Measurements from ENCODE around the gene DUSP22.

The DUSP22 gene

DNA sequence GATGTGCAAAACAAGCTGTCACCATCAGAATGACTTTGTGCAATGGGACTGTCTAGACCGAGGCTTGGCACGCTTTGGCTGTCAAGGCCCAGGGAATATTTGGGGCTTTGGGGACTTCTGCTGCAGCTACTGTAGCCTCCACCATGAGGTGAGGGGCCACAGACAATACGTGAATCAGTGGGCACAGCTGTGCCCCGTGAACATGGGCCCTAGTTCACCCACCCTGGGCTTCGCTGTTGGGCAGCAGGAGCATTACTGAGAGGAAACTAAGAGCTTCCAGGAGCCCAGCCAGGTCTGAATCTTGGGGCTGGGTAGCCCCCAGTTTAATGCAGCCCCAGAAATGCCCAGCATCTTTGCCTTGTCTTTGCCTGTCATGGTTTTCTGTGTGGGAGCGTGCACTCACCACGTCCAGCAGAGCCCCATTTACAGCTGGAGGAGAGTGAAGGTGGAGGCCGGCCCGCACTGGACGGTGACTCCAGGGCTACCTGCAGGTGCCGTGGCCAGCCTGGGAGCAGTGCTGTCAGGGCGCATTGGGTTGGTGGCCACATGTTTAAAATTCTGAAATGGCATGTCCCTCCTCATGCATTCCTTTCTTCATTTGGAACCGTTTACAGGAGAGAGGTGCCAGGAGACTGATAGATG lies 34.7 kb downstream of the DUSP22 start:
- DNase-seq = no peak

DNA sequence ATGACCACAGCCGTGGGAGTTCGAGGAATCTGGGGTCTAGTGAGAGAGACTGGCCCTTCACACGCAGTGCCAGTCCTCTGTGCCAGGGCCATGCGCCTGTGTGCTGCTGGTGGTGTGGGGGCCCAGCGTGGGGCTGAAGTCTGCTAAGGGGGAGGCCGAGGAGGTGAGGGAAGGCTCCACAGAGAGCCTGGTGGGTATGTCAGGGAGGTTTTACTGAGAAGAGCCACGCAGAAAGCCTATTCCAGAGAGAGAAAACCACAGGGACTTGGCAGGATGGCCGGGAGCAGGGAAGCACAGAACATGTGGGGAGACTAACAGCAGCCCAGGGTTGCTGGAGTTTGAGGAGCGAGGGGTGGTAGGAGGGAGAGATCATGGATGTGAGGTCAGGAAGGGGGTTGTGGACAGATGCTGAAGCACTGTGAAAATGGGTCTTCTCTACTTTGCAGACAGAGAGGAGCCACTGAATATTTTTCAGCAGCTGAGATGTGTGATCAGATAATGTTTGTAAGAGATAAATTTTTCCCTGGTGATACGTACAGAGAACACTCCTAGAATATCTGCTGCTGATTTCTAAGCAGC lies 35.3 kb downstream of the DUSP22 start:
- DNase-seq = no peak

DNA sequence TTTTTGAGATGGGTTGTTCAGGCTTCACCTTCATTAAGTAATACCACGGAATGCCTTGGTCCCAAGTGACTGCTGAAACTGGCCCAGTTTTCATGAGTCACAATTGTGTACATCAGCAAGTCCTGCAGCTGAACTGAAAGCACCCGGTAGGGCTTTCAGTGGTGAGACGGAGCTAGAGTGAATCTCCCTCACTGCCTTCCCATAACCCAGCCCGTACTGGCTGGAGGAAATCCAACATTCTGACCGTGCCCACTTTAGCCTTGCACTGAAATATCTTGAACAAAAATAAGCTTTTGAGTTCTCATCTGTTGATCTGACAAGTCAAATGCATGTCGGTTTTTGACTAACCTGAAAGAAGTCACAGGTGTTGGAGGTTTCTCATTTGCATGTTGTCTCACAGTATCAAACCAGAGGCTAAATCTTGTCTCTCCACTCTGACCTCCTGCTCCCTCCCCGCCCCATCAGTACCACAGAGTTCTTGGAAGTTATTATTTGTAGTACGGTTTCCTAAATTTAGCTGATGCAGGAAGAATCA lies 35.9 kb downstream of the DUSP22 start:
- no peak for DNase-seq

DNA sequence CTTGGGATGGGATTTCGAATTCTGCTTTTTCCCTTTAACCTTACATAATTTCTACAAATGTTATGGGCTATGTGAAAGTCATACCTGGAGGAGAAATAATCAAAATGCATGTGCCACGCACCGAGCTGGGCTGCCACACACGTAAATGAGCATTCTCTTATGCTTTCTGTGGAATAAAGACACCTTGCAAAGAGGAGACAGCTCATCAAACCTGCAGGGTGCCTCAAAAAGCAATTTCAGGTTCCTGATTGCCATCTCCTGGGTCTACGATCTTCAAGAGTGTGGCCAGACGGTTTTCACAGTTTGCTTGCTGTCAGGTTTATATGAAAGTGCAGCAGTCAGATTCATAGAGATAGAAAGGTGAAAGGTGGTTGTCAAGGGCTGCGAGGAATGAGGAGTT lies 36.6 kb downstream of the DUSP22 start:
- DNase-seq = no peak

DNA sequence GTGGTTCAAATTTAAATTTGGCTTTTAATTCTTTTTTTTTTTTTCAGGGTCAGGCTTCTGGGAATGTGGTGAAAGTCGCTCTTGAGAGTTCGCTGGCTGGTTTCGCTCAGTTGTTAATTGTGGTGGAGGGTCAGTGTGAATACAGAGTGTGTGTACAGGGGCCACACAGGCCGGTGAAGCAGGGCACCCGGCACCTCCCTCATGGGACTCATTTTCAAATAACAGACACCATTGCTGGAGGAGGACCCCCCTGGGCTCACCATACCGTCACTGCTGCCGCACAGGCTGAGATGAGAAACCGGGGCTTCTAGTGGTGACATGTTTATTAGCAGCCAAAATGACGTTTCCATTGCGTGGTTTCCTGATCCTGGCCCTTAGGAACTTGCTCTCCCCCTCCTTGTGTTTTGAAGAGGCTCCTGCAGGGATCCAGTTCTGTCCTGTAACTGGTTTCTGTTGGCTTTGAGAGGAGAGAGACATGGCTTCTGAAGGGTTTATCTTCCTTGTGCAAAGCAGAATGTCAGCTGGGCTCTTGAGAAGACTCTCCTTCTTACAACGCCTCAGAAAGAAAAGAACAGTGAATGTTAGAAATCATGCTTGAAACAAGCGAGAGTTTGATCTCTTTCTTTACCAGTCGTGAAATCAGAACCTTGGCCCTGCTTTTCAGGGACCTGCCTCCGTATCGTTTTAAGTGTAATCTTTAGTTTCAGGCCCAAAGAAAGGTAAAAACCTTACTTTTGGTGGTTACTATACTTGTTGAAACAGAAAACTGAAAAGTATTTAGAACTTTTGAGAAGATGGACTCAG lies 37.8 kb downstream of the DUSP22 start:
- DNase-seq = no peak

DNA sequence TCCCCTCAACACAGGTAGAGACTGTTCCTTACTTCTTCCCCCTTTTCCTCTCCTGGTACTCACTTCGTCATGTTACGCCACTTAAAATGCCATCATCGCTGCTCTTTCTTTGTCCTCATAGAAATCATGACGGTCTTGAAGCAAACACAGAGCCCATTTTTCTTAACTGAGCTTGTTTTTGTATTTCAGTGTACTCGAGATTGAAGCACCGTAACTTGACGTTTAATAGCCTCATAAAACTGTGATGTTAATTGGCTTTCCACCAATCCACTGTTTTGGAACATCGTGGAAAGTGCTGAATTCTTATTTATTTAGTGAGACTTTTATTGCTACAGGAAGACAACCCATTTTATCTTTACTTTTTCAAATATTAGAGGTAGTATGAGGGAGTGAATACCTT lies 38.7 kb downstream of the DUSP22 start:
- DNase-seq = no peak

DNA sequence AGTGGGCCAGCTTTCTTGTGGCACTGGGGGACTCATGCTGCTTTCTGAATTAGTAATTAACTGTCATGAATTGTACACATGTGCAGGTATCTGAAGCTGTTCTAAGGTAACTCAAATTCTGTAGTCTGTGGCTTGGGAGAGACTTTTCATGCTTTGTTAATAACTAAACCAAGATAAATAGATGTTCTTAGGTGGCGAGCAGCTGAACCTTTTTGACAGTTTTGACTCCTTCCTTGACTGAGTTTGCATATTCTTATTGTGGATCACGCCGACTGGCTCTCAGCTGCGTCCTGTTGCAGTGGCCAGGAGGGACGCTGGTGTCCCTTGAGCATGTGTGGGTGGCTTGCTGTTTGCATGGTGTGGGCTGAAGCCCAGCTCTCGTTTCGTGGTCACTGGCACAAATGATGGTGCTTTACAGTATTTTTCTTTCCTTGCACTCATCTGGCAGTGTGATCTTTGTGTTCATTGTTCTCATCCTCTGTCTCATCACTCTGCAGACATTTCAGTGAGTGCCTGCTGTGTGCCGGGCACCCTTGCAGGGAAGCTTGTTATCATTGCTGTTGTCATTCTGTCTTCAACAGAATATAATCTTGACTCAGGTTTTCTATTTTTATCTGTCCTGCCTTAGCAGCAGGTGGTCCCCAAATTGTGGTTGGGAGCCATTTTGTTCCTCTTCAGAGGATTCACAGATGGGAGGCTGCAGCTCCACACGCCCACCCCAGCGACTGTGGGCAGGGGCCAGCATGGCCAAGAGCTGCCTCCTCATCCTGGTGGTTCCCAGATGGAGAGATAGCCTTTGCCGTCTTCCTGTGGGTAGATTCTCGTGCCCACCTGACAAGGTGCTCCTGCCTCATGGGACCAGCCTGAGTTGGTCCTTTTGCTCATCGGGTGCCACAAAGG lies 39.6 kb downstream of the DUSP22 start:
- no peak for DNase-seq

DNA sequence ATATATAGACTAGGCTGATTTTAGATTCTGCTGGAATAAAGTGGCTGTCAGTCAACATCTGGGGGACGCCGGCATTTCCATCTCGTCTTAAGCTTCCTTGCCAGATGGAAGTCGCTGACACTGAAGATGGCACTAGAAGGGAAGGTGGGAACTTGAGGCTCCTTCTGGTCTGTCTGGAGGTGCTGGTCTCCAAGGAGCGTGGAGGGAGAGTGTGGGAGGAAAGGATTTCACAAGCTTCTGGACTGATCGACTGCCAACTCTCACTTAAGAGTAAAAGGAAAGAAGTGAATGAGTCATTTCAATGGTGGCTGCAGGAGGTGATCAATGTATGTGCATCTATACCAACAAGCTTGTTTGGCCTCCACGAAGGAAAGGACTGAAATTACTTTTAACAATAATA lies 40.4 kb downstream of the DUSP22 start:
- no peak for DNase-seq

DNA sequence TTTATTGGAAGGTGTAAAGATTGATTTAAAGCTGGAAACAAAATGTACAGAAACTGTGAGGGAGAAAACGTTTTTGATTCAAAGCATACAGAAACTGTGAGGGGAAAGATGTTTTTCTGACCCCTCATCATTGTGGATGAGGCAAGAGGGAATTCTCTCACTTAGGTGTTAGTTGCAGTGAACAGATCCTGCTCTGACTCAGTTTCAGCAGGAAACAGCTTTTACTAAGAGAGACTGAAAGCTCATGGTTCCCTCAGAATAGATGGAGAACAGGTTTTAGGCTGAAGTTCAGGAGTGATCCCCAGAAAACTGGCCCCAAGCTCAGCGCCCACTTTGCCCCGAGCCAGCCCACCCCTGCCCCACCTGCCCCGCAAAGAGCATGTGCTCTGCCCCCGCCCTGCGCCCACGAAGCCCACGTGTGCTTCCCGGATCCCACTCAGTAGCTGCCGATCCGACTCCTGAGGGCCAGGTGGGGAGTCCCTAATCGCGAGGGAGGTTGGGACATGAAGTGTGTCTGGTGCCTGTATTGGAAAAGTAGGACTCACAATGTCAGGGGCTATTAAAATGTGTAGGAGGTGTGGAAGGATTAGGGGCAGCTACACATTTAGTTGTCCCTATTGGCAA lies 41.2 kb downstream of the DUSP22 start:
- no peak for DNase-seq

DNA sequence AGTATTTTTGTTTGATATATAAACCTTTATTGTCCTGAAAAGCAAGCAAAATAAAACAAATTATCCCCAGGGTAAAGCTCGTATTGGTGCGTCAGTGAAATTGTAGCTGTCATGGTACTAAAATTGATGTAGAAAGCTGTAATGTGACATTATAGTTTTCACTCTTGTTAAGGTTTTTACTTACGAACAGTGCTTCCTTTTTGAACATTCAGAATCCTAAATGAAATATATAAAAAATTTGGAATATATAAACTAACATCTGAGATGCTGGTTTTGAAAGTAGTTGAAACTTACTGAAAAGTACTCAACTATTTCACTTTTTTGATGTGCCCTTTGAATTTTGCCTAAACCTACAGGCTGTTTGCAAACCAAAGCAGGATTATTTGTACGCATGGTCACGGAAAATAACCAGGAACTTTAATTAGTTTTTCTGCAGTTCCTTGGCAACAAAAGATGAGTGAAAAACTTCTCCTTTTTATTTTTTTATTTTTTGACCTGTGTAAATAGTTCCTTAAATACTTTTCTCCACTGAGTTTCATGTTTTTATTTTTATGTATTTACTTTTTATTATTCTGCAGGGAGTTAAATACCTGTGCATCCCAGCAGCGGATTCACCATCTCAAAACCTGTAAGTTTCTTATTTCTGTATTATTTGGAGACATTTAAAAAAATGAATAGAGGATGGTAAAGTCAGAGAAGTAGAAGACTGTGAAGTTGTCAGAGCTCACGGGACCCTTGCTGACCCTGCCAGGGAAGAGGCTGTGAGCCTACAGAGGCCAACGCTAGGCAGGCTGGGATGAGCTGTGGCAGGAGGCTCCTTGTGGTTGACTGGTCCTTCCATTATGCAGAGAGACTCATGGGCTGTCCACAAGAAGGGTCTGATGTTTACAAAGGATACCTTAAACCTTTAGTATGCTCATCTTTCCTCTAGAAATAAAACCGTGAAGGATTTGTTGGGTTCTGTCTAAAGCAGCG lies 42.5 kb downstream of the DUSP22 start:
- no peak for DNase-seq

DNA sequence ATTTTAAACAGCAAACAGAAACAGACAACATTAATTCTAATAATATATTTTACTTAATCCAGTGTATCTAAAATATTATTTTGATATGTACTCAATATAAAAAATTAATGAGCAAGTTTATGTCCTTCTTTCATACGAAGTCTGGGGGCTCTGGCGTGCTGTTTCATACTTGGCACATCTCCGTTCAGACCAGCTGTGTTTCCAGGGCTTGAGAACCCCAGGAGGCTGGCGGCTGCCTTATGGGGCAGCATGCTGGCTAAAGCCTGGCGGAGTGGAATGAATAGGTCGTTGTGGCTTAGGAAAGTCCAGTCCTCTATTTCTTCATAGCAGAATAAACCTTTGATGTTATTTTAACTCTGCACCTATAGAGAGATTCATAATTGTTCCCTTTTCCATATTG lies 43.3 kb downstream of the DUSP22 start:
- no peak for DNase-seq

DNA sequence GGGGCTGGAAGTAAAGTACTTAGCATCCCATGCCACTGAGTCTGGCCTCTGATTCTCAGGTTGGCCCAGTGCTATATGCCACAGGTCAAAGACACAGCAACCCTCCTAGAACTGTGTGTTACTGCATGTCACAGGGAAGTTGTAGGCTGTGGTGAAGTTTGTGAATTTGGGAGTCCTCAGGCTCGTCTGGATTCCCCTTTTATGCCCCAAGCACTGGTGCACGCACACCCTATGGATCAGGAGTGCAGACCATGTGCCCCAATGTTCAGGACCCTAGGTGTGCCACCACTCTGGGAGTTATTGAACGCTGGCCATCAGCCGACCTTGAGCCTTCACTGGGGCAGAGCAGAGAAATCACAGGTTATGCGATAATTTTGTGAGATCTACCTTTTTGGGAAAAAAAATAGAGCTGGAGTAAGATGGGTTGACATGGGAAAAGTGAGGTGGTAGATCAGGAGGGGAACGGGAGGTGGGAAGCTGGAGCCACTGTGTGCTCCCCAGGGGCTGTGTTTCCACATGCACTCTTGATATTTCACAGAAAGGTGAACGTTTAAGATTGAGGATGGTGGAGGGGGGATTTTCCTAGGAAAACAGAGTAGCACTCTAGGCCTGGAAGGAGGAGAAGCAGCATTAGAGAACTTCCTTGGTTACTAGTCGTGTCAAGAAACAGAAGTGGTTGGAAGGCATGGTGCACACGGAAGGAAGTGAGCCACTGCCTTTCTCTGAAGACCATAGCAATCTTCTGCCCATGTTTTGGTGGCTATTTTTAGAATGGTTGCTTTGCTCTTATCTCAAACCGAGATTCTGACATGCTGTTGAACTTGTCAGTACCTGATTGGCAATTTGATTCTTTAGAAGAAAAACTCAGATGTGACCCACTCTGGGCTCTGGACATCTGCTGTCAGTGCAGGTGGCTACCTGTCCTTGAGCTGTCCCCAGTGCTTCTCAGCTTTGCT lies 44.1 kb downstream of the DUSP22 start:
- no peak for DNase-seq

DNA sequence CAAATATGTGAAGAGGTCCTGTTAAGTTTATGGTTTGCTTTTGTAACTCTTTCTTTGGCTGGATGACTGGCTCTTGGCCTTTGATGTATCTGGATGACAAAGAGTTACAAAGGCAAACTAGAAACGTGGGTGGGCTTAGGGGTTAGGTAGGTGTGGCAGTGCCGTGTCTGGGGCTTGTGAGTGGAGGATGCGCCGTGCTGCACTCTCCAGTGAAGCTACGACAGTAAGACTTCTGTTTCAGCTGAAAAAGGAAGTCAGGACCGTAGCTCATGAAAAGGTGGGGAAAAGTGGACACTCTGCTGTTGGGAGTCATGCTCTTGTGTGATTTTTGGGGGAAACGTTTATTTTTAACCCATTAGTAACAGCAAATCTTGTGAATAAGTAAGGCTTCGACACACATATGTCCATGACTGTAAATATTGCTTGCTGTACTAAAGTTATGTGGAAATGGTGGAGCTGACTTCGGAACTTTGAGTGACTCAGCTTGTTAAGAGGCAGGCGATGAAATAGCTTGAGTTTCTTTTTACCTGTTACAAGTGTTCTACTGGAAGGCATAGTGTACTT lies 45.6 kb downstream of the DUSP22 start:
- DNase-seq = no peak

DNA sequence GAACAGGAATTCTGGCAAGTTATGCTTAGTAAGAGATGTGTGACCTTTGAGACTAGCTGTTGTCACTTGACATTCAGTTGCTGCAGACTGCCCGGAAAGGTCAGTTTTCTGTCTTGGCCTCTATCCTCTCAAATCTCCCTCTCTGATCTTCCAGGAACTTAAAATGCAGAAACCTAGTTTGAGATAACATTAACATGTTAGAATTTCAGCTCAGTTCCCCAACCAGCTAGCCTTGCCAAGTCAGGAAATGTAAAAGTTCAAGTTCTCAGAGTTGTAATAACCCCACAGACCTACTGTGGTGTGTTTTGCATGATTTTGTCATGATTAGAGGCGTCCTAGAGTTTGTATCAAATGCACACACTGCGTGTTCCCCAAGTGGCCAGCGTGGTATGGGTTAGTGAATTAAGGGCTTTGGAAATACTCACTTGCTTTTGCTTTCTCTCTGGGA lies 46.6 kb downstream of the DUSP22 start:
- DNase-seq = no peak

DNA sequence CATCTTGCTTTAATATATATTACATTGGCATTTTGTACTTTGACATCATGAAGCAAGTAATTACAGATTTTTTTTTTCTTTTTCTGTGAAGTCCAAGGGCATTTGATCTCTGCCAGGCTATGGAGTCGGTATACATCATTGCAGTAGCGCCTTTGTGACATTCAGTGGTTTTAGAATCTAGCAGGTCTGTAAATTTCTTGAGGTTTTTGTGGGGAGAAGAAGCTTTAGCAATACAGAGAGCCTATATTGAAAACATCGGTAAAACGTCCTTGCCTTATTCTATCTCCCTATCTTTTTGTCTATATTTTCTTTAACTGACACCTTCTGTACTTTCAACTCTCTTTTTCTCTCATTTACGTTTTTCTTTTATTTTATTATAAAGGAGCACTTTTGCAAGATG lies 47.2 kb downstream of the DUSP22 start:
- no peak for DNase-seq

DNA sequence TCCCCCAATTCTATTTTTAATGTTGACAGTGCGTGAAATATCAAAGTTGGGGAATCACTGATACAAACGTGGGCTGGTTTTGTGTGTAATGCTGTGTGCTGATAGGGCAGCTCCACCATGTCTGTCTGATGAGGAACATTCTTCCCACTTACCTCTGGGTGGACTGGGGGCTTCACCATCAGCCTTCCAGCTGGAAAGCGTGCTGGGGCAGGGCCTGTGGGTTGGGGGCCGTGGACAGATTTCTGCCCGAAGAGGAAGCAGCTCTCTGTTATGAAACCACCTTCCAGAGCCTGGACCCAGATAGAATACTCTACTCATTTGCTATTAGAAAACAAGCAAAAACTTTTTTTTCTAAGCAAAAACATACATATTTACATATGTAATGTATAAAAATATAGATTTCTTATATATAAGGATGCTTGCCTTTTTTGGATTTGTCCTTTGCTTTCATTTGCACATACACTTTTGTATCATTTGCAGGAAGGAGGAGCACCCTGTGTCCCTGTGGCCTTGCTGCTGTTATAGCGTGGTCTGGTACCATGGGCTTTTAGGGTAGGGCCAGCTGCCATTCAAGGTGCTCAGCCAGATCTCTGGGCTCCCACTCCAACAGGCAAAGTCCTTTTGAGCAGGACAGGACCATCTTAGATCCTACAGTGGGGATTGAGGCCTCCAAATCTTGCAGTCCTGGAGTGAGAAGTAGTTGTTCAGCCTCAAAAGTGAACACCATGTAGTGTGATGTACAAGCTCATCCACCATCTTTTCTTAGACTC lies 48.1 kb downstream of the DUSP22 start:
- DNase-seq = no peak

DNA sequence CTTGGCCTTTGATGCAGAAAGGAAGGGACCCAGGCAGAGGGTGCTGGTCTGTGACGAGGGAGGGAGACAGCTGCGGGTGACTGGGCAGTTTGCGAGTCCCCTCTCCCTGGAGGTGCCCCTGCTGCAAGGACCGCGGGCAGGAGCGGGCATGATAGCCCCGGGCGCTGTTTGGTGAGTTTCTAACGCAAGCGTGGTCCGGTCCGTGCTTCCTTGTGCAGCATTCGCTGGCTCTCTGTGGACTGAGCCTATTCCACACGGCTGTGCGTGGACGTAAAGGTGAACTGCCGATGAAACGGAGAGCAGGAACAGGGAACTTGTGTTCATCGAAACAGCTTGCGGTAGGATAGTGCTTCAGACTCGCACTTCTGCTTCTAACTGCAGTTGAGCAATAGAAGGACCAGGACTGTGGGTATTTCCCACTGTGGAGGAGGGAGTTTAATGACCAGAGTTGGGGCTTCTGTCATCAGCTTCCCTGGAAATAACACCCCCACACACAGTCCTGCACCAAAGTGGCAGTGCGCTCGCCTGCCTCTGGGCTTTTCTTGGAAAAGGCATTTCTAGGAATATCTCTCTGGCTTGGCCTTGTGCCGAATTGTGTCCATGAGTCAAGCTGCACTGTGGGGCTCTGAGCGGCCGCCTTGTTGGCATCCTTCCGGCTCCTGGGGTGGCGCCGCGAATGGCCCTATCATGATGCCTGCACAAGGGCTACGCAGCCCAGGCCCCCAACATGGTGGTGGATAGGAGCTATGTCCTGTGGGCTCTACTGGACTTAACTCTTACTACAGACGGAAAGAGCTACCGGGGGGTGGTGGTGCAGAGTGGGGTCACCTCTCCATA lies 48.9 kb downstream of the DUSP22 start:
- DNase-seq = no peak

All from NCI-H2029 (cell line).